Measurements from ENCODE around the gene ANO8.
A peak's percentile ranks its signal among the peaks of the same experiment; 100 is the strongest.

Gene ANO8

GRCh38 chr19:17341845-17342244 lies 7.2 kb upstream of the ANO8 start:
- DNase-seq = no peak

DNA sequence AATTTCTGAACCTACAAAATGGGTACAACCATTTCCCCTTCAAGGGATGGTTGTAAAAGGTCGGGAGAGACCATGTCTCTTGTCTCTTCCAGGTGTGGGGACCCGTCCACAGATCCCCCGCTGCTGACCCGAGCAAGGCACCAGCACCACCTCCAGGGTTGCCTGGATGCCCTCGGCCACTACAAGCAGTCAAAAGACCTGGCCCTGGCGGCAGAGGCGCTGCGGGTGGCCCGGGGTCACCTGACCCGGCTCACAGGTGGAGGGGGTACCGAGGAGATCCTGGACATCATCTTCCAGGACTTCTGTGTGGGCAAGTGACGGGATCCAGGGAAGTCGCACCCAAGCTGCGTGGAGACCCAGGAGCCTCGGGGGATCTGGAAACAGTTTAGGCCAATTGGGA lies 6.7 kb upstream of the ANO8 start:
- no peak for DNase-seq

- no peak for DNase-seq
These were observed 6.3 kb upstream of the ANO8 start for GRCh38 chr19:17340871-17341357.

DNA sequence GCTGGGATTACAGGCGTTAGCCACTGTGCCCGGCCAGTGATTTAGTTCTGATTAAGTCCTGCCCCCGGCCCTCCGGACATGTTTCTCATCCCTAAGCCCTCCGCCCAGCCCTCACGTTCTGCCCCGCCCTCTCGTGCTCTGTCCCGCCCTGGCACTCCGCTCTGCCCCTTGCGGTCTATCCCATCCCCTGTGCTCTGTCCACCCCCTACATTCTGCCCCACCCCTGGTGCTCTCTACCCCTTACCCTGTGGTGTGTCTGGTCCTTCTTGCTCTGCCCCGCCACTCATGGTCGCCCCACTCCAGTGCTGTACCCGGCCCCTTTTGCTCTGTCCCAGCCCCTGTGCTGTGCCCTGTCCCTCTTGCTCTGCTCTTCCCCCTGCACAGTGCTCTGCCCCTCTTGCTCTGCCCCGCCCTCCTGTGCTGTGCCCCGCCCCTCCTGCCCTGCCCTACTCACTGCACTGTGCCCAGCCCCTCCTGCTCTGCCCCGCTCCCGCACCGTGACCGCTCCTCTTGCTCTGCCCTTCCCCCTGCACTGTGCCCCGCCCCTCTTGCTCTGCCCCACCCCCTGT lies 5.7 kb upstream of the ANO8 start:
- DNase-seq = no peak

GRCh38 chr19:17339088-17339741 lies 4.6 kb upstream of the ANO8 start:
- no peak for DNase-seq

DNA sequence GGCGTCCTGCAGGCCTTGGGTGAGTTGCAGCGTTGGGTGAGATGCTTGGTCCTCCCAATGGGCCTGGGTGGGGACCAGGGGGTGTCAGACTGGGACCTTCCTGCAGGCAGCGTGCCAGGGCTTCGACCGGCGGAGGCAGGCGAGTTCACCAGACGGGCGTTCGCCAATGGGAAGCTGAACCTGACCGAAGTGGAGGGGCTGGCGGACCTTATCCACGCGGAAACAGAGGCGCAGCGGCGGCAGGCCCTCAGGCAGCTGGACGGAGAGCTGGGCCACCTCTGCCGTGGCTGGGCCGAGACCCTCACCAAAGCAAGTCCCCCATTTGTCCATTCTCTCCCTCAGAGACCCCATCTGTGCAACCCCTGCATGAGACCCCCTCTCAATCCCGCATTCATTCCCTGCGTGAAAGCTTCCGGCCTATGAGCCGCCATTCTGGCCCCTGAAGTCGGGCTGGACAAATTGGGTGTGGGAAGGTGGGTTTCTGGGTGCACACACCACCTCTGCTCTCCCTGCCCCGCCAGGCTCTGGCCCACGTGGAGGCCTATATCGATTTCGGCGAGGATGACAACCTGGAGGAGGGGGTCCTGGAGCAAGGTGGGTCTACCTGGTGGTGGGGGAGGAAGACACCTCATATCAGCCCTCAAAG lies 3.9 kb upstream of the ANO8 start:
- DNase-seq = no peak

DNA sequence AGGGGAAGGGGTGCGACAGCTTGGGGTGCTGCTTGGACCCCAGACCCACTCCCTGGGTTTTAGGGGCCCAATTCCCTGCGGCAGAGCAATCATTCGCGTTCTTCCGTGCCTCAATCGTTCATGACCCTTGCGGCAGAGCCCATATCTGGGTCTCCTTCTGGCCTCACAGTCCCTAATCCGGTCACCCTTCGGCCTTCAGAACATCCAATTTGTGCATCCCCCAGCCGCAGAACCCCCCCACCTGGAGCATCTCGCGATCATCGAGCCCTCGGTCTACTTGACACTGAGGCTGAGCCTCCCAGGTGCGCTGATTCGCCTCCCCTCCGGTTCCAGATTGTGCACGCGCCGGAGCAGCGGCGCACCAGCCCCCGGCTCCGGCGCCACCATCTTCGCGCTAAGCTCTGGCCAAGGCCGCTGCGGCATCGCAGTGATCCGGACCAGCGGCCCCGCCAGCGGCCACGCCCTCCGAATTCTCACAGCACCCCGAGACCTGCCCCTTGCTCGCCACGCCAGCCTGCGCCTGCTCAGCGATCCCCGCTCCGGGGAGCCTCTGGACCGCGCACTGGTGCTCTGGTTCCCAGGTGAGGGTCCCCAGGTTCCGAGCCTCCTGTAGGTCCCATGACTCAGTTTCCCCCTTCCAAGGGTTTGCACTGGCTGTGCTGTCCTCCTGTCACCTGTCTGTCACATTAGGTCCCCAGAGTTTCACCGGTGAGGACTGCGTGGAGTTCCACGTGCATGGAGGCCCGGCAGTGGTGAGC lies 3.2 kb upstream of the ANO8 start:
- no peak for DNase-seq

- DNase-seq = peak; percentile 95
These were observed 2.4 kb upstream of the ANO8 start, which contains the start of gene GTPBP3 for GRCh38 chr19:17336872-17337674. Gene GTPBP3, plus strand, starts transcription at chr19:17337553. Its CDS starts 59 bp downstream, at chr19:17337612.

- no peak for DNase-seq
These were observed 920 bp upstream of the ANO8 start for GRCh38 chr19:17335575-17335974.

- DNase-seq = no peak
These were observed 843 bp downstream of the ANO8 start for GRCh38 chr19:17333611-17334413.

GRCh38 chr19:17332677-17333581 lies 1.7 kb downstream of the ANO8 start:
- no peak for DNase-seq

GRCh38 chr19:17332360-17332676 lies 2.3 kb downstream of the ANO8 start:
- no peak for DNase-seq

DNA sequence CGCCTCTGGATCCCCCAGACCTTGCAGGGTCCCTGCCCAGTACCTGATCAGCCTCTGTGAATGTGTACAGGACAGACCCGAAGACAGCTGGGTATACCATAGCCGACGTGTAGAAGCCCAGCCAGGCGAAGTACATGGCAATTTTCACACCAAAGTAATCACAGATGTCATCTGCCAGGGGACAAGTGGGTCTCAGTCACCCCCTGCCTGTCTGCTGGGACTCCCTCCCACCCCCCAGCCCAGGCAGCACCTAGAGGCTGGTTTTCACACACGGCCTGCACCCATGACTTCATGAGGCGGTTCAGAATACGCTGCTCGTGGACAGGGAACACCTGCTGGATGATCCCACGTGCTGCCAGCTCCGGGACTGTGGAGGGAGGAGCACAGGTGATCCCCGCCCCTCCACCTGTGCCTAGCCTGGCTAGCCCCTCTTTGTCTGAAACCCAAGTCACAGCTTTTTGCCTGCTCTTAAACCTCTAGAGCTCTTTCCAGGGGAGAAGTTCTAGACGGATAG lies 3.6 kb downstream of the ANO8 start:
- no peak for DNase-seq

- DNase-seq = no peak
These were observed 4.2 kb downstream of the ANO8 start for GRCh38 chr19:17330262-17331044.

DNA sequence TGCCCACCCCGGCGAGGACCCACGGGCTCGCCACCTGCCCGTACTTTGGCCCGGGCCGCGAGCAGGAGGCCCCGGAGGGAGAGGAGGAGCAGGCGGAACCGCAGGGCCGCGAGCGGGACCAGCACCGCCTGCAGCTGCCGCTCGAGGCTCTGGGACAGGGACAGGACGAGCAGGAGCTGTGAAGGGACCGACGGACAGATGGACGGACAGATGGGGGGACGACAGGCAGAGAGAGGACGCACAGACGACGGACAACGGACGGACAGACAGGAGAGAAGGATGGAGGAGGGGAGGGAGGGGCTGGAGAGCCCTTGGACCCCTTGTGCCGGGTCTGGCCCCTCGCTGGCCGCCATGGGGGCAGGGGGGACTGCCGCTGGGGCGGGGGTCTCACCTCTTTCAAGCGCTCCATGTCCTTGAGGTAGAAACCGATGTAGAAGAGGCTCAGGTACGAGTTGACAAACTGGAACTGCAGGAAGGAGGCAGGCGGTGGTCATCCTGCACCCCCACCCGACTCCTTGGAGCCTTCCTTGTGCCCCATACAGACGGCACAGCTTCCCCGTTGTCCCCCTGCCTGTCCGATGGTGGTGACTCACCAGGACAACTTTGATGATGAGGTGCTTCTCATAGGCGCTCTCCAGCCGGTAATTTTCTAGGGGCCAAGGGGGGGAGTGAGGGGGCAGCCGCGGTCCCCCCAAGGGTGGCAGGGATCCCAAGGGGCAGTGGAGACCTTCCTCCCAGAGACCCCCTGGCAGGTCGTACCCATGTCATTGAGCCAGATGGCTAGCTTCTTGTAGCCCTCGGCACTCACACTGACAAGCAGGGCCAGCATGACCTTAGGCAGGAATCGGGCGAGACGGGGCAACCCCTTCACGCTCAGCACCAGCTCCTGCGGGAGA lies 5.0 kb downstream of the ANO8 start:
- no peak for DNase-seq

- no peak for DNase-seq
These were observed 5.9 kb downstream of the ANO8 start for GRCh38 chr19:17328517-17329365.

DNA sequence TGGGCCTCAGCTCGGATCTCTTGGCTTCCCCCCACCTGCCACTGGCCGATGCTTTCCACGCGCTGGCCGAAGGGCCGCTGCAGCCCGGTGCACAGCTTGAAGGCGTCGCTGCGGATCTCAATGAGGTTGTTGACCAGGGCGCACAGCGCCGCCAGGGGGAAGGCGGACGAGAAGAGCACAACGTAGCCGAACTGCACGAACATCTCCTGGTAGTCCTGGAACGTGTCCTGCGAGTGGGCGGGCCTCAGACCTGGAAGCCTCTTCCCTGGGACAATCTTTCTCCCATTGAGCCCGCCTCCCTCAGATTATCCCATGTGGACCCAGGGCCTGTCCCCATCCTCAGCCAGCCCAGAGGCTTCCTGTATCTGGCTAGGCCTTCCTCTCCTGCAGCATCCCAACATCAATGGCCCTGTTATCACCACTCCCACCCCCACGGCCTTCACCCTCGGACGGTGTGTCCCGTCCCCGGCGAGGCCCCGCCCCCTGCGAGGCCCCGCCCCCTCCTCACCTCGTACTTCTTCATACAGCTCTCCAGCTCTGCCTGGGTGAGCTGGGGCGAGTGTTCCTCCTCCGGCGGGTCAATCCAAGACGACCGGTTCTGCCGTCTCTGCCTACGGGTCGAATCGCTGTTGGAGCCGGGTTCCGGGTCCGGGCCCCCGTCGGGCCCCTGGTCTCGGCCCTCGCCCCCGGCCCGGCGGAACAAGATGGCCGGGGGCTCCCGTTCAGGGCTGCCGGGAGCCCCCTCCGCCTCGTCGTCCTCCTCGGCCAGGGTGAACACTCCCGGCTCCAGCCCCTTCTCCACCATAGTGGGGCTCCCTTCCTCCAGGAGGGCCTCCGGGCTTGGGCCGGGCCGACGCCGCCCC lies 6.8 kb downstream of the ANO8 start:
- no peak for DNase-seq

Data from amniotic stem cell (primary cell).